Prostate gland (tissue), 2 donors: ENCODE results near the gene LTC4S. TPM values are rescaled to one million over a fixed set of nuclear protein-coding genes. Genes with fewer than 3 reads are reported as not detected.

ENCODE experiments used
- DNase-seq: peaks from one replicate; pipeline ENCODE4 v3.0.0-alpha.2; 2019; ENCODE audit warnings: low spot score
- H3K27ac ChIP-seq, 2 donors: fragments of 200-600 bp; sonication (generic); 2 replicates each; pipeline ENCODE4 v1.5.1; 2017 to 2019
- H3K27me3 ChIP-seq: fragments of 200-600 bp; sonication (generic); replicated peaks from 2 replicates; pipeline ENCODE4 v1.5.1; 2019; ENCODE audit not compliant: insufficient read depth
- H3K36me3 ChIP-seq, 2 donors: fragments of 200-600 bp; sonication (generic); 1 replicate in 1 of 2; 2 replicates in 1 of 2; pipeline versions ENCODE4 v1.5.1 to v1.8.1; 2017 to 2019
- H3K4me1 ChIP-seq: fragments of 200-600 bp; sonication (generic); replicated peaks from 2 replicates; pipeline ENCODE4 v1.5.1; 2019
- H3K4me3 ChIP-seq, 2 donors: fragments of 200-600 bp; sonication (generic); 2 replicates each; pipeline ENCODE4 v1.5.1; 2017 to 2019
- H3K9me3 ChIP-seq: fragments of 200-600 bp; sonication (generic); 2 replicates; pipeline ENCODE4 v1.5.1; 2017
- POLR2A ChIP-seq: fragments of 450-650 bp; IDR thresholded peaks from one replicate; pipeline ENCODE4 v1.6.1; 2016; ENCODE audit warnings: antibody characterized with exemption, mild to moderate bottlenecking
- POLR2AphosphoS5 ChIP-seq: sonication (generic); formaldehyde crosslinking; IDR thresholded peaks from one replicate; pipeline ENCODE4 v1.6.1; 2017; ENCODE audit warnings: antibody characterized with exemption
- WGBS: methylation state at CpG from one replicate; pipeline ENCODE4 v1.1.5; 2018; 5-methylcytosine and 5-hydroxymethylcytosine counted together
- intact Hi-C: fragments of 100-400 bp; cut with DNase I; formaldehyde crosslinking; loops from one replicate; pipeline ENCODE4 v1.14.2; 2022
- microRNA counts, 2 donors: library from miRNA; unstranded; fragments of <30 nt; microRNA quantifications; one replicate each; lab custom pipeline; 2016 to 2017
- microRNA-seq: library from miRNA; unstranded; fragments of <30 nt; microRNA quantifications from one replicate; pipeline ENCODE4, GENCODE V29; 2016
- small RNA-seq, 2 donors: library from RNA; depleted of rRNA; stranded (forward); fragments of <200 nt; gene quantifications; one replicate each; pipeline ENCODE3, GENCODE V24; 2016
- total RNA-seq, 2 donors: library from RNA; depleted of rRNA; stranded (reverse); fragments of >200 nt; gene quantifications; one replicate each; pipeline ENCODE4 v1.1.0, GENCODE V29; 2016
- TF ChIP-seq, protein P1 (sequence below), 4 experiments: fragments of 200-600 bp in 2 of 4; fragments of 450-650 bp in 2 of 4; sonication (generic) in 2 of 4; IDR thresholded peaks; 1 replicate in 3 of 4; 2 replicates in 1 of 4; pipeline ENCODE4 v1.5.1; 2016 to 2019; ENCODE audit warnings: antibody characterized with exemption in 4 of 4, mild to moderate bottlenecking in 2 of 4, moderate library complexity in 2 of 4

LTC4S gene
- total RNA-seq, 2 donors from 2014 or later, result 7.8 to 8.2 TPM

DNA sequence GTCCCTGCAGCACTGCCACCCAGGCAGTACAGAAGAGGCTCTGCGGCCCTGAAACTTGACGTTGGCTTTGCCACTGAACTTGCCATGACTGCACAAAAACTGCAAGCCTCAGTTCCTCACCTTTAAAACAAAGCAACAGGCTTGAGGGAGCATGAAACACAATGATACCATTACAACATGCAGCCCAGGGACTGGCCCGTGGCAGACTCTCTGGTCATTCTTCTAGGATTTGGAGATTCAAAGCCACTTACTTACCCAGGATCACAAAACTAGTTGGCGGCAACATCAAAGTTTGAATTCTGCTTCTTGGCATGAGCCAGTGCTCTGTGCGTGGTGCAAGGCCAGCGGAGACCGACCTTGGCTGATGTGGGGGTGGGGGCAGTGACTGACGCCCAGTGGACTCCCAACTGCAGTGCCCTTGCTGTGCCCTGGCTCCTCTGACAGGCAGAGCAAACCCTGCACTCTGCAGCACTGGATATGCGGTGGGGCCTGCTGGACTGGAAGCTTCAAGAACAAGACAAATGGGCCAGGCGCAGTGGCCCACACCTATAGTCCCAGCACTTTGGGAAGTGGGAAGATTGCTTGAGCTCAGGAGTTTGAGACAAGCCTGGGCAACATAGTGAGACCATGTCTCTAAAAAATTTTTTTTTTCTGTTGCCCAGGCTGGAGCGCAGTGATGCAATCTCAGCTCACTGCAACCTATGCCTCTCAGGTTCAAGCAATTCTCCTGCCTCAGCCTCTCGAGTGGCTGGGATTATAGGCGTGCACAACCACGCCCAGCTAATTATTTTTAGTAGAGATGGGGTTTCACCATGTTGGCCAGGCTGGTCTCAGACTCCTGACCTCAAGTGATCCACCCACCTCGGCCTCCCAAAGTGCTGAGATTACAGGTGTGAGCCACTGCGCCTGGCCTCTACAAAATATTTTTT is 45.8 kb downstream of the LTC4S start:
- 83% methylated on average over 16 of the region's 16 CpGs for WGBS
- DNase-seq, result no peak
- Histone ChIP-seq H3K27ac (no peak overlapping the region), H3K4me1 (no peaks in the 10 kb centered on the region), H3K9me3 (no peaks in the 10 kb centered on the region), H3K4me3 (no peak overlapping the region), H3K36me3 (peaks cover 8 to 21% of the 10 kb centered on the region in 2 donors), H3K27me3 (no peaks in the 10 kb centered on the region)
- intact Hi-C loops, result no loop called here
- TF ChIP-seq, protein P1, sequence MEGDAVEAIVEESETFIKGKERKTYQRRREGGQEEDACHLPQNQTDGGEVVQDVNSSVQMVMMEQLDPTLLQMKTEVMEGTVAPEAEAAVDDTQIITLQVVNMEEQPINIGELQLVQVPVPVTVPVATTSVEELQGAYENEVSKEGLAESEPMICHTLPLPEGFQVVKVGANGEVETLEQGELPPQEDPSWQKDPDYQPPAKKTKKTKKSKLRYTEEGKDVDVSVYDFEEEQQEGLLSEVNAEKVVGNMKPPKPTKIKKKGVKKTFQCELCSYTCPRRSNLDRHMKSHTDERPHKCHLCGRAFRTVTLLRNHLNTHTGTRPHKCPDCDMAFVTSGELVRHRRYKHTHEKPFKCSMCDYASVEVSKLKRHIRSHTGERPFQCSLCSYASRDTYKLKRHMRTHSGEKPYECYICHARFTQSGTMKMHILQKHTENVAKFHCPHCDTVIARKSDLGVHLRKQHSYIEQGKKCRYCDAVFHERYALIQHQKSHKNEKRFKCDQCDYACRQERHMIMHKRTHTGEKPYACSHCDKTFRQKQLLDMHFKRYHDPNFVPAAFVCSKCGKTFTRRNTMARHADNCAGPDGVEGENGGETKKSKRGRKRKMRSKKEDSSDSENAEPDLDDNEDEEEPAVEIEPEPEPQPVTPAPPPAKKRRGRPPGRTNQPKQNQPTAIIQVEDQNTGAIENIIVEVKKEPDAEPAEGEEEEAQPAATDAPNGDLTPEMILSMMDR (IDR thresholded peaks at IDR 0.05), result no peak
- TF ChIP-seq POLR2AphosphoS5, result no peak
- no peak for TF ChIP-seq POLR2A

DNA sequence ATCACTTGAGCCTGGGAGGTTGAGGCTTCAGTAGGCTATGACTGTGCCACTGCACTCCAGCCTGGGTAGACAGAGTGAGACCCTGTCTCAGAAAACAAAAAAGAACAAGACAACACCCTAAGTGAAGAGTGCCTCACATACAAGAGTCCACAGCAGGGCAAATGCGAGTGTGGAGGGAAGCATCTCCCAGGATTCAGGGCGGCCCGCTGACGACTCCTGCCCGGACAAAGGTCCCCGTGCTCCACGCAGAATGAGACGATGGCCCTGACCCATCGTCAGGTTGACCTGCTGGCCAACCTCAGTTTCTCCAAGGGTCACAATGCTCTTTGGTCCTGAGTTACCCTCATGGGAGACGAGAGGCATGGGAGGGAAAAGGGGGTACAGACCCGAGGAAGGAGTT is 46.5 kb downstream of the LTC4S start:
- 92% methylated on average over 11 of the region's 11 CpGs for WGBS
- H3K4me1 ChIP-seq, result no peaks in the 10 kb centered on the region
- no peaks in the 10 kb centered on the region for H3K9me3 ChIP-seq
- TF ChIP-seq, protein P1 (IDR thresholded peaks at IDR 0.05), result no peak
- TF ChIP-seq POLR2A (no peak), POLR2AphosphoS5 (no peak)
- no peaks in the 10 kb centered on the region for H3K27me3 ChIP-seq
- intact Hi-C loops, result no loop called here
- no peak overlapping the region for H3K27ac ChIP-seq
- peaks cover 8 to 21% of the 10 kb centered on the region in 2 donors for H3K36me3 ChIP-seq
- no peak for DNase-seq
- H3K4me3 ChIP-seq, result no peak overlapping the region

- DNase-seq, result no peak
- peaks cover 9 to 21% of the 10 kb centered on the region in 2 donors for H3K36me3 ChIP-seq
Measured at GRCh38 chr5:179840766-179841165, 47.0 kb downstream of the LTC4S start.

DNA sequence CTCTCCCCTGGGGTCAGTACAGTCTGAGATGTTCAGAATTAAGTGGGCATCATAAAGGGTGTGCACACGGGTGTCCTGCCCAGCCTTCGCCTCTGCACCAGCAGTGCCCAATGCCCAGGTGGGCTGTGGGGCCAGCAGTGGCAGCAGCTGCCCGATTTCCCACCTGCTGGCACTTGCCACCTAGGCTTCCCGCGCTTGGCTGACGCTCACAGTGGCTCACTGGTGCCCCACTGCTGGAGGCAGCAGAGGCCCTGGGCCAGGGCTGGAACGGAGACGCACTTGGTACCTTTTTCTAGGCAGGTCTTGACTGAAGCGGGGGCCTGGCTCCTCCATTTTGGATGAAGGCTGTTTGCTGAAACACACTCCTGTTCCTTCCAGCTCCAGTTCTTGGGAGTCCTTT is 47.8 kb downstream of the LTC4S start:
- DNase-seq, result no peak
- H3K27ac ChIP-seq, result no peak overlapping the region
- peaks cover 7 to 14% of the 10 kb centered on the region in 2 donors for H3K36me3 ChIP-seq
- H3K4me3 ChIP-seq, result no peak overlapping the region
- no peaks in the 10 kb centered on the region for H3K27me3 ChIP-seq
- intact Hi-C loops, result no loop called here
- no peaks in the 10 kb centered on the region for H3K9me3 ChIP-seq
- H3K4me1 ChIP-seq, result no peaks in the 10 kb centered on the region
- TF ChIP-seq POLR2AphosphoS5 (no peak), POLR2A (no peak)
- TF ChIP-seq, protein P1 (IDR thresholded peaks at IDR 0.05), result no peak
- 95% methylated on average over 9 of the region's 9 CpGs for WGBS

More at GRCh38 chr5:179840766-179841165, 47.0 kb downstream of the LTC4S start:
- no peak overlapping the region for H3K4me3 ChIP-seq
- H3K4me1 ChIP-seq, result no peaks in the 10 kb centered on the region
- TF ChIP-seq POLR2A, result no peak
- TF ChIP-seq POLR2AphosphoS5, result no peak
- TF ChIP-seq, protein P1 (IDR thresholded peaks at IDR 0.05), result no peak
- no peaks in the 10 kb centered on the region for H3K9me3 ChIP-seq
- intact Hi-C loops, result no loop called here
- no peaks in the 10 kb centered on the region for H3K27me3 ChIP-seq
- 88% methylated on average over 17 of the region's 17 CpGs for WGBS
- no peak overlapping the region for H3K27ac ChIP-seq

MicroRNA genes within 50 kb of the gene (microRNA counts, 767-probe panel; counts per million panel counts)
- microRNA hsa-miR-1229 (lab: Ali Mortazavi, UCI), result 0 to 431 counts per million in 2 donors

Small RNA genes within 50 kb of the gene (microRNA-seq; reads per million reads assigned to microRNA genes)
- gene MIR1229, result 1.8 reads per million, percentile 26 among the genes with 10 or more reads in this experiment

Small RNA genes within 50 kb of the gene (small RNA-seq; reads per million reads assigned to genes)
- 0.09 to 0.30 reads per million in 2 donors for gene MIR1229

Other genes with a start within 250 kb of the LTC4S start
- gene RUFY1, start 243.4 kb upstream of the LTC4S start, total RNA-seq, result 10 to 100 TPM; 48.7 to 55.6 TPM
- 100 to 1,000 TPM; 260 to 398 TPM for gene HNRNPH1, start 170.3 kb upstream of the LTC4S start, total RNA-seq
- gene CBY3, start 113.0 kb upstream of the LTC4S start, total RNA-seq, result 1 to 10 TPM in 1 of 2 donors, not detected in 1; 5.0 TPM
- 100 to 1,000 TPM; 341 to 468 TPM for gene CANX, start 95.0 kb upstream of the LTC4S start, total RNA-seq
- 10 to 100 TPM; 33.9 to 54.7 TPM for gene MAML1, start 61.2 kb upstream of the LTC4S start, total RNA-seq
- 100 to 1,000 TPM in 1 of 2 donors, 10 to 100 TPM in 1; 82.7 to 142 TPM for gene MGAT4B, start 12.9 kb downstream of the LTC4S start, total RNA-seq
- gene SQSTM1, start 26.9 kb downstream of the LTC4S start, total RNA-seq, result 100 to 1,000 TPM; 377 to 527 TPM
- 10 to 100 TPM; 30.0 to 55.2 TPM for gene MRNIP, start 64.8 kb downstream of the LTC4S start, total RNA-seq
- 100 to 1,000 TPM in 1 of 2 donors, 10 to 100 TPM in 1; 64.1 to 163 TPM for gene TBC1D9B, start 113.9 kb downstream of the LTC4S start, total RNA-seq